Neural cell (in vitro differentiated cells): ENCODE data around the gene CASZ1.

Source experiments
- EP300 ChIP-seq: fragments of 450-650 bp; conservative IDR thresholded peaks from 2 replicates; pipeline ENCODE4 v1.6.1; 2014; ENCODE audit warnings: antibody characterized with exemption, mild to moderate bottlenecking, moderate library complexity; ENCODE audit not compliant: poor library complexity, severe bottlenecking
- TF ChIP-seq, protein P1 (sequence below): fragments of 450-650 bp; IDR thresholded peaks from 2 replicates; pipeline ENCODE4 v1.5.1; 2014; ENCODE audit warnings: antibody characterized with exemption, mild to moderate bottlenecking, moderate library complexity; ENCODE audit not compliant: poor library complexity, severe bottlenecking

- no peak for TF ChIP-seq EP300
- TF ChIP-seq, protein P1, sequence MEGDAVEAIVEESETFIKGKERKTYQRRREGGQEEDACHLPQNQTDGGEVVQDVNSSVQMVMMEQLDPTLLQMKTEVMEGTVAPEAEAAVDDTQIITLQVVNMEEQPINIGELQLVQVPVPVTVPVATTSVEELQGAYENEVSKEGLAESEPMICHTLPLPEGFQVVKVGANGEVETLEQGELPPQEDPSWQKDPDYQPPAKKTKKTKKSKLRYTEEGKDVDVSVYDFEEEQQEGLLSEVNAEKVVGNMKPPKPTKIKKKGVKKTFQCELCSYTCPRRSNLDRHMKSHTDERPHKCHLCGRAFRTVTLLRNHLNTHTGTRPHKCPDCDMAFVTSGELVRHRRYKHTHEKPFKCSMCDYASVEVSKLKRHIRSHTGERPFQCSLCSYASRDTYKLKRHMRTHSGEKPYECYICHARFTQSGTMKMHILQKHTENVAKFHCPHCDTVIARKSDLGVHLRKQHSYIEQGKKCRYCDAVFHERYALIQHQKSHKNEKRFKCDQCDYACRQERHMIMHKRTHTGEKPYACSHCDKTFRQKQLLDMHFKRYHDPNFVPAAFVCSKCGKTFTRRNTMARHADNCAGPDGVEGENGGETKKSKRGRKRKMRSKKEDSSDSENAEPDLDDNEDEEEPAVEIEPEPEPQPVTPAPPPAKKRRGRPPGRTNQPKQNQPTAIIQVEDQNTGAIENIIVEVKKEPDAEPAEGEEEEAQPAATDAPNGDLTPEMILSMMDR: no peak
Observed at GRCh38 chr1:10629816-10630571, 166.5 kb downstream of the CASZ1 start.
